Measurements from ENCODE around the gene PRKN. TPM values are rescaled to one million over a fixed set of nuclear protein-coding genes. Genes with fewer than 3 reads are reported as not detected.

Gene PRKN
- total RNA-seq, 1 experiment from 2014 or later: 0.46 TPM

- no peaks in the 10 kb centered on the region for H3K36me3 ChIP-seq (ENCODE audit: control insufficient read depth, insufficient read depth, low read length)
- in situ Hi-C loops (cut with HindIII; ENCODE audit: low pct_unique_long_range_greater_than_20kb, low sequenced_read_pairs): no loop called here
- intact Hi-C loops (cut with micrococcal nuclease; ENCODE audit: unreplicated experiment): no loop called here
- TF ChIP-seq POLR2AphosphoS5 (IDR thresholded peaks at IDR 0.05; ENCODE audit: low read depth, low read length) (no peak), CTCF (IDR thresholded peaks at IDR 0.05) (no peak), TCF7L2 (IDR thresholded peaks at IDR 0.05; ENCODE audit: low read depth, low read length) (no peak), SIN3A (IDR thresholded peaks at IDR 0.05; ENCODE audit: borderline replicate concordance, insufficient read depth, low read depth, low read length) (no peak)
- TF ChIP-seq, protein P1, sequence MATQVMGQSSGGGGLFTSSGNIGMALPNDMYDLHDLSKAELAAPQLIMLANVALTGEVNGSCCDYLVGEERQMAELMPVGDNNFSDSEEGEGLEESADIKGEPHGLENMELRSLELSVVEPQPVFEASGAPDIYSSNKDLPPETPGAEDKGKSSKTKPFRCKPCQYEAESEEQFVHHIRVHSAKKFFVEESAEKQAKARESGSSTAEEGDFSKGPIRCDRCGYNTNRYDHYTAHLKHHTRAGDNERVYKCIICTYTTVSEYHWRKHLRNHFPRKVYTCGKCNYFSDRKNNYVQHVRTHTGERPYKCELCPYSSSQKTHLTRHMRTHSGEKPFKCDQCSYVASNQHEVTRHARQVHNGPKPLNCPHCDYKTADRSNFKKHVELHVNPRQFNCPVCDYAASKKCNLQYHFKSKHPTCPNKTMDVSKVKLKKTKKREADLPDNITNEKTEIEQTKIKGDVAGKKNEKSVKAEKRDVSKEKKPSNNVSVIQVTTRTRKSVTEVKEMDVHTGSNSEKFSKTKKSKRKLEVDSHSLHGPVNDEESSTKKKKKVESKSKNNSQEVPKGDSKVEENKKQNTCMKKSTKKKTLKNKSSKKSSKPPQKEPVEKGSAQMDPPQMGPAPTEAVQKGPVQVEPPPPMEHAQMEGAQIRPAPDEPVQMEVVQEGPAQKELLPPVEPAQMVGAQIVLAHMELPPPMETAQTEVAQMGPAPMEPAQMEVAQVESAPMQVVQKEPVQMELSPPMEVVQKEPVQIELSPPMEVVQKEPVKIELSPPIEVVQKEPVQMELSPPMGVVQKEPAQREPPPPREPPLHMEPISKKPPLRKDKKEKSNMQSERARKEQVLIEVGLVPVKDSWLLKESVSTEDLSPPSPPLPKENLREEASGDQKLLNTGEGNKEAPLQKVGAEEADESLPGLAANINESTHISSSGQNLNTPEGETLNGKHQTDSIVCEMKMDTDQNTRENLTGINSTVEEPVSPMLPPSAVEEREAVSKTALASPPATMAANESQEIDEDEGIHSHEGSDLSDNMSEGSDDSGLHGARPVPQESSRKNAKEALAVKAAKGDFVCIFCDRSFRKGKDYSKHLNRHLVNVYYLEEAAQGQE (IDR thresholded peaks at IDR 0.05; ENCODE audit: insufficient read depth in 1 of 2, low read depth in 2 of 2, low read length in 1 of 2): no peak
- ATAC-seq: no peak
- DNase-seq (ENCODE audit: low read depth, low spot score): no peak
- H3K9me3 ChIP-seq (ENCODE audit: control insufficient read depth, insufficient read depth, low read depth, low read length): 0 out of 2 replicates have a peak, but pooled peaks cover 4% of the 10 kb centered on the region
- H3K27ac ChIP-seq (ENCODE audit: low read length): no peak overlapping the region
- no peak overlapping the region for H3K4me3 ChIP-seq (ENCODE audit: low read depth in 2 of 2, low read length in 2 of 2)
- BruUV-seq (replicated peaks): no TSS peak
- H3K27me3 ChIP-seq (ENCODE audit: control insufficient read depth, insufficient read depth, low read length): no peaks in the 10 kb centered on the region
- no peaks in the 10 kb centered on the region for H3K4me1 ChIP-seq (ENCODE audit: control insufficient read depth, insufficient read depth, low read length)
- ChIA-PET POLR2A (no interaction called here), CTCF (no interaction called here)
These were observed 412.3 kb downstream of the PRKN start for GRCh38 chr6:162315291-162315690.

DNA sequence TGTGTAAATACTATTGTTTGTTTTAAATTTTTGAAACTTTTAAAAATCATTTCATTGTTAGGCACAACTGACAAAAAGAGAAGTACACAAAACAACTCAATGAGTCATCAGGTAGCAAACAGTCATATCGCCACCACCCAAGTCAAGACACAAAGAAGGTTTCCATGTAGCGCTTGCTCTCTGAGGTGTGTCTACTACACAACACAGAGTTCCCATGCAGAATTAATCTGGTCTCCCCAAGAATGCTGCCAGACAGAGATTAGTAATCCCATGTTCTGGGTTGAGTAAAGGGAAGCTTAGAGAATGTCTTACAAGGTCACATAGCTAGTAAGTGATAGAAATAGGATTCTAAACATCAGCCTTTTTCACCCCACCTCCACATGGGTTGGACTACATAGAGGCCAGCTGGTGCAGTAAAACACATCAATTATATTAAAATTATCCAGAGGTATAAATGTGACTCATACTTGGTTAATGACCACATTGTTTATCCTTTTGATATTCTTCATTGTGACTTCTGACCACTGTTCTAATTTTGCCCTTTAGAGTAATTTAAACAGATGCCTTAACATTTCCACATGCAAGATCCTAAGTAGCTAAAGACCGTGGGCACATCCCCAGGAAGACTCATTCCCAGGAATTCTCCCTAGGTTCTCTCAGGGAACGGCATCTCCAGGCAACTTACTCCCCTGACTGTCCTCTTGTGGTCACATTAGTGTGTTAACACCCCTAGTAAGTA is 413.5 kb downstream of the PRKN start:
- H3K27me3 ChIP-seq (ENCODE audit: control insufficient read depth, insufficient read depth, low read length): no peaks in the 10 kb centered on the region
- ATAC-seq: no peak
- no peak for TF ChIP-seq SIN3A (IDR thresholded peaks at IDR 0.05; ENCODE audit: borderline replicate concordance, insufficient read depth, low read depth, low read length)
- TF ChIP-seq TCF7L2 (IDR thresholded peaks at IDR 0.05; ENCODE audit: low read depth, low read length): no peak
- TF ChIP-seq, protein P1 (IDR thresholded peaks at IDR 0.05; ENCODE audit: insufficient read depth in 1 of 2, low read depth in 2 of 2, low read length in 1 of 2): no peak
- TF ChIP-seq CTCF (IDR thresholded peaks at IDR 0.05): no peak
- no peak for TF ChIP-seq POLR2AphosphoS5 (IDR thresholded peaks at IDR 0.05; ENCODE audit: low read depth, low read length)
- H3K9me3 ChIP-seq (ENCODE audit: control insufficient read depth, insufficient read depth, low read depth, low read length): 0 out of 2 replicates have a peak, but pooled peaks cover 4% of the 10 kb centered on the region
- no peaks in the 10 kb centered on the region for H3K36me3 ChIP-seq (ENCODE audit: control insufficient read depth, insufficient read depth, low read length)
- no peaks in the 10 kb centered on the region for H3K4me1 ChIP-seq (ENCODE audit: control insufficient read depth, insufficient read depth, low read length)
- no TSS peak for BruUV-seq (replicated peaks)
- intact Hi-C loops (cut with micrococcal nuclease; ENCODE audit: unreplicated experiment) (no loop called here), in situ Hi-C loops (cut with HindIII; ENCODE audit: low pct_unique_long_range_greater_than_20kb, low sequenced_read_pairs) (no loop called here)
- ChIA-PET CTCF (no interaction called here), POLR2A (no interaction called here)
- no peak overlapping the region for H3K27ac ChIP-seq (ENCODE audit: low read length)
- DNase-seq (ENCODE audit: low read depth, low spot score): no peak
- no peak overlapping the region for H3K4me3 ChIP-seq (ENCODE audit: low read depth in 2 of 2, low read length in 2 of 2)
